ENCODE measurements around the gene GJB3. TPM values are rescaled to one million over a fixed set of nuclear protein-coding genes. Genes with fewer than 3 reads are reported as not detected.

Gene GJB3
- total and polyA plus RNA-seq, 9 of the 15 experiments (the other 6 are each of a cell fraction or from before 2014, with no cell fraction given) = not detected

- peaks cover 33 to 59% of the 10 kb centered on the region in 2 experiments; a peak in 4 of 5 replicates for H3K27me3 ChIP-seq (ENCODE audit: control insufficient read depth in 2 of 2, insufficient read depth in 2 of 2, low read length in 2 of 2)
- H3K9me3 ChIP-seq (replicated peaks; ENCODE audit: control insufficient read depth, insufficient read depth, low read depth, low read length) = no peaks in the 10 kb centered on the region
- H3K36me3 ChIP-seq (ENCODE audit: control insufficient read depth, insufficient read depth, low read length) = no peaks in the 10 kb centered on the region
- H3K4me1 ChIP-seq (replicated peaks in 1 of 2; ENCODE audit: control insufficient read depth in 2 of 2, insufficient read depth in 2 of 2, low read length in 2 of 2) = no peaks in the 10 kb centered on the region
- ChIA-PET CTCF (ENCODE audit: low intra/inter-chr PET ratio) (no interaction called here), POLR2A (interaction anchor here (0.8 to 1.0 kb wide), 2 partner anchors 15 to 21 kb away, joined by 3 read pairs; no protein-coding TSS in a partner anchor)
- H3K4me3 ChIP-seq = no peak overlapping the region
- 17% methylated on average over 6 of the region's 6 CpGs for WGBS (ENCODE audit: insufficient coverage, low coverage, missing lambda C conversion rate)
- no peaks in the 10 kb centered on the region for H3K79me2 ChIP-seq (ENCODE audit: control insufficient read depth, insufficient read depth, low read length)
- ATAC-seq (no peak), FAIRE-seq (no peak), DNase-seq (ENCODE audit: extremely low read depth in 1 of 4, low spot score in 3 of 4) (no peak)
- in situ Hi-C loops (cut with MboI) (no loop called here), intact Hi-C loops (cut with micrococcal nuclease) (no loop called here)
- TF ChIP-seq TEAD2 (tag; IDR thresholded peaks at IDR 0.05) = no peak
- no peak for TF ChIP-seq PHB (CRISPR knock-in tag; IDR thresholded peaks at IDR 0.05)
- TF ChIP-seq RBM39 (optimal IDR thresholded peaks at IDR 0.05; ENCODE audit: low read depth, low read length) = no peak
- no peak overlapping the region for H3K4me2 ChIP-seq (ENCODE audit: insufficient read depth, low read length)
- H3K9me1 ChIP-seq (ENCODE audit: control insufficient read depth, insufficient read depth, low read length) = no peaks in the 10 kb centered on the region
- no peak overlapping the region for H3K27ac ChIP-seq (ENCODE audit: extremely low read depth, low read depth, low read length)
- BruUV-seq (replicated peaks) = no TSS peak
- H3K9ac ChIP-seq (ENCODE audit: insufficient read depth in 1 of 2, low read depth in 2 of 2, low read length in 2 of 2) = no peak overlapping the region
- H4K20me1 ChIP-seq (replicated peaks; ENCODE audit: control insufficient read depth, insufficient read depth, low read length) = no peaks in the 10 kb centered on the region; the same call in 1 of the 2 replicates
- no peak overlapping the region for H2AFZ ChIP-seq (ENCODE audit: low read depth, low read length)
Measured at GRCh38 chr1:34755961-34756360, 25.1 kb upstream of the GJB3 start.

GRCh38 chr1:34757386-34757785, 23.6 kb upstream of the GJB3 start:
- Histone ChIP-seq H3K9me3 (replicated peaks; ENCODE audit: control insufficient read depth, insufficient read depth, low read depth, low read length) (no peaks in the 10 kb centered on the region), H3K4me1 (replicated peaks in 1 of 2; ENCODE audit: control insufficient read depth in 2 of 2, insufficient read depth in 2 of 2, low read length in 2 of 2) (peaks cover 0 to 4% of the 10 kb centered on the region in 2 experiments; a peak in 1 of 5 replicates), H3K27ac (ENCODE audit: extremely low read depth, low read depth, low read length) (no peak overlapping the region), H2AFZ (ENCODE audit: low read depth, low read length) (no peak overlapping the region), H4K20me1 (replicated peaks; ENCODE audit: control insufficient read depth, insufficient read depth, low read length) (peaks cover 5% of the 10 kb centered on the region), H3K79me2 (ENCODE audit: control insufficient read depth, insufficient read depth, low read length) (no peaks in the 10 kb centered on the region), H3K36me3 (ENCODE audit: control insufficient read depth, insufficient read depth, low read length) (no peaks in the 10 kb centered on the region), H3K4me2 (ENCODE audit: insufficient read depth, low read length) (no peak overlapping the region), H3K27me3 (ENCODE audit: control insufficient read depth in 2 of 2, insufficient read depth in 2 of 2, low read length in 2 of 2) (peaks cover 41 to 74% of the 10 kb centered on the region in 2 experiments; a peak in 4 of 5 replicates), H3K9me1 (ENCODE audit: control insufficient read depth, insufficient read depth, low read length) (no peaks in the 10 kb centered on the region), H3K4me3 (no peak overlapping the region), H3K9ac (ENCODE audit: insufficient read depth in 1 of 2, low read depth in 2 of 2, low read length in 2 of 2) (no peak overlapping the region)
- intact Hi-C loops (cut with micrococcal nuclease) (no loop called here), in situ Hi-C loops (cut with MboI) (no loop called here)
- ChIA-PET CTCF (ENCODE audit: low intra/inter-chr PET ratio) (interaction anchor here (0.8 kb wide), 1 partner anchor 18 kb away, joined by 3 read pairs; no protein-coding TSS in a partner anchor), POLR2A (interaction anchor here (0.6 kb wide), 2 partner anchors 13 to 1595 kb away, joined by 3 to 5 read pairs; no protein-coding TSS in a partner anchor)
- DNase-seq (ENCODE audit: extremely low read depth in 1 of 4, low spot score in 3 of 4) (no peak), FAIRE-seq (no peak), ATAC-seq (no peak)
- no TSS peak for BruUV-seq (replicated peaks)
- WGBS (ENCODE audit: insufficient coverage, low coverage, missing lambda C conversion rate) = 0% methylated on average over 21 of the region's 21 CpGs
- TF ChIP-seq GABPA (tag; conservative IDR thresholded peaks at IDR 0.05; ENCODE audit: low read depth) (no peak), GTF3C2 (IDR thresholded peaks at IDR 0.05; ENCODE audit: borderline replicate concordance, extremely low read depth, insufficient read length) (no peak), ZNF449 (CRISPR knock-in tag; IDR thresholded peaks at IDR 0.05) (no peak), ZBTB9 (CRISPR knock-in tag; IDR thresholded peaks at IDR 0.05) (no peak), MCM7 (IDR thresholded peaks at IDR 0.05) (no peak), HNRNPLL (IDR thresholded peaks at IDR 0.05; ENCODE audit: low read depth, low read length, poor library complexity, severe bottlenecking) (no peak), CXXC5 (CRISPR knock-in tag; IDR thresholded peaks at IDR 0.05) (no peak)

All from K562 (cell line).